ENCODE data around the gene TMEM233. TPM values are rescaled to one million over a fixed set of nuclear protein-coding genes. Genes with fewer than 3 reads are reported as not detected.

Gene TMEM233
- total RNA-seq, 4 donors from 2014 or later = 0.17 to 0.91 (median 0.46) TPM

DNA sequence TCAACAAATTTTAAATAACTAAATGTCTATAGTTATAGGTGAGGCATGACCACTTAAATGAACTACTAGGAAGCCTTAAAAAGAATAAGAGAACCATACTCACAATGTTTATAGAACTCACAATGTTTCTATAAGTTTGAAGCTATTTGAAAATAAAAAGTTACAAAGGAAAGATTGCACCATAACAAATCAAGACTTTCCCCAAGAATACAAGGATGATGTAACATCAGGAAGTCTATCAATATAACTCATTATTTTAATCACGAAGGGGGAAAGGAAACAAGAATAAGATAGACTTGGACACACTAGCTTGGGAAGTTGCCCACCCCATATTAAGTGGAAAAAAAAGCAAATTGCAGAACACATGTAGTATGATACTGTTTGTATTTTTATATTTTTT, 26.9 kb downstream of the TMEM233 start:
- Histone ChIP-seq H3K4me1 (no peaks in the 10 kb centered on the region), H3K36me3 (no peaks in the 10 kb centered on the region), H3K4me3 (no peak overlapping the region), H3K27ac (replicated peaks in 1 of 4) (no peak overlapping the region), H3K9me3 (no peaks in the 10 kb centered on the region), H3K27me3 (peaks cover 0 to 43% (median 0%) of the 10 kb centered on the region in 4 donors)
- DNase-seq (ENCODE audit: extremely low spot score) = no peak
- TF ChIP-seq, protein P1, sequence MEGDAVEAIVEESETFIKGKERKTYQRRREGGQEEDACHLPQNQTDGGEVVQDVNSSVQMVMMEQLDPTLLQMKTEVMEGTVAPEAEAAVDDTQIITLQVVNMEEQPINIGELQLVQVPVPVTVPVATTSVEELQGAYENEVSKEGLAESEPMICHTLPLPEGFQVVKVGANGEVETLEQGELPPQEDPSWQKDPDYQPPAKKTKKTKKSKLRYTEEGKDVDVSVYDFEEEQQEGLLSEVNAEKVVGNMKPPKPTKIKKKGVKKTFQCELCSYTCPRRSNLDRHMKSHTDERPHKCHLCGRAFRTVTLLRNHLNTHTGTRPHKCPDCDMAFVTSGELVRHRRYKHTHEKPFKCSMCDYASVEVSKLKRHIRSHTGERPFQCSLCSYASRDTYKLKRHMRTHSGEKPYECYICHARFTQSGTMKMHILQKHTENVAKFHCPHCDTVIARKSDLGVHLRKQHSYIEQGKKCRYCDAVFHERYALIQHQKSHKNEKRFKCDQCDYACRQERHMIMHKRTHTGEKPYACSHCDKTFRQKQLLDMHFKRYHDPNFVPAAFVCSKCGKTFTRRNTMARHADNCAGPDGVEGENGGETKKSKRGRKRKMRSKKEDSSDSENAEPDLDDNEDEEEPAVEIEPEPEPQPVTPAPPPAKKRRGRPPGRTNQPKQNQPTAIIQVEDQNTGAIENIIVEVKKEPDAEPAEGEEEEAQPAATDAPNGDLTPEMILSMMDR (IDR thresholded peaks at IDR 0.05) = no peak
- no peak for TF ChIP-seq EP300 (IDR thresholded peaks at IDR 0.05)
- no peak for TF ChIP-seq POLR2AphosphoS5 (IDR thresholded peaks at IDR 0.05)
- TF ChIP-seq POLR2A (IDR thresholded peaks at IDR 0.05; ENCODE audit: low read depth) = no peak
- intact Hi-C loops (cut with DNase I) = no loop called here
- 47% methylated on average over 1 of the region's 1 CpG for WGBS

DNA sequence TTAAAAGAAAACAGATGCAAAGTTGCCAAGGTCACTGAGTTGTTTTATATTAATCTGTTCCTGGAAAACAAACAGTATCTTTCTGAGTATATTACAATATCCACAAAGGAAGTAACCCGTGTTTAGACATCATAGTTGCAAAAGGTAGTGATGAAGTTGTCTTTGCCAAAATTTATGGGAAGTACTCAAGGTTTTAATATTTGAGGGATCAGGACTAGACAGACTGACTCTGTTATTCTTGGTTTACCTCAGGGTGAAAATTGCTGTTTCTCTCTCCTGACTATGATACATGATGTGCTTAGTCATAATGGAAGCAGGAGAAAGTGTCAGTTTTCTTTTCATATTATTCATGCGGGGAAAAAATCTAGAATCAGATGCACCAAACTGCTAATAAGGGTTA, 28.3 kb downstream of the TMEM233 start:
- TF ChIP-seq, protein P1 (IDR thresholded peaks at IDR 0.05) = no peak
- TF ChIP-seq POLR2A (IDR thresholded peaks at IDR 0.05; ENCODE audit: low read depth) = no peak
- no peak for TF ChIP-seq POLR2AphosphoS5 (IDR thresholded peaks at IDR 0.05)
- no peak for TF ChIP-seq EP300 (IDR thresholded peaks at IDR 0.05)
- DNase-seq (ENCODE audit: extremely low spot score) = no peak
- intact Hi-C loops (cut with DNase I) = no loop called here
- no peak overlapping the region for H3K27ac ChIP-seq (replicated peaks in 1 of 4)
- H3K9me3 ChIP-seq = no peaks in the 10 kb centered on the region
- H3K27me3 ChIP-seq = peaks cover 0 to 43% (median 0%) of the 10 kb centered on the region in 4 donors
- H3K4me1 ChIP-seq = no peaks in the 10 kb centered on the region
- no peak overlapping the region for H3K4me3 ChIP-seq
- H3K36me3 ChIP-seq = no peaks in the 10 kb centered on the region
- WGBS = 25% methylated on average over 2 of the region's 2 CpGs

DNA sequence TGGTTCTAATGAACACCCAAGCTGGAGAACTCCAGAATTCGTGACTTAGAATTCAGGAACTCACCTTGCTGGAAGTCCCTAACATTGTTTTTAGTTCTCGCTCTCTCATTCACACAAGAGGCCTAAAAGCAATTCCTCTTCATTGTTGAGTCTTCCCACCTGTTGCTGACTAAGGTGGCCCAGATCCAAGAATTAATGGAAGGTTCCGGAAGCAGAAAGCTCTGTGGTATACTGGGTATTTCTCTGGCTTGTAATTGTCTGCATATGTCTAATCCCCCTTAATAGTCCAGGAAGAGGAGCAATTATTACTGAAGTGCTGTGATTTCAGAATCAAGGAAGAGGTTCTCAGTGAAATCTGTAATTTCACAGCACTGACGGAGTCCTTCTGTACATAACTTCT, 31.4 kb downstream of the TMEM233 start:
- no peak for DNase-seq (ENCODE audit: extremely low spot score)
- H3K27me3 ChIP-seq = peaks cover 0 to 26% (median 0%) of the 10 kb centered on the region in 4 donors
- no peak overlapping the region for H3K4me3 ChIP-seq
- no peaks in the 10 kb centered on the region for H3K9me3 ChIP-seq
- no peak for TF ChIP-seq POLR2A (IDR thresholded peaks at IDR 0.05; ENCODE audit: low read depth)
- TF ChIP-seq, protein P1 (IDR thresholded peaks at IDR 0.05) = no peak
- TF ChIP-seq POLR2AphosphoS5 (IDR thresholded peaks at IDR 0.05) = no peak
- TF ChIP-seq EP300 (IDR thresholded peaks at IDR 0.05) = no peak
- no peak overlapping the region for H3K27ac ChIP-seq (replicated peaks in 1 of 4)
- no peaks in the 10 kb centered on the region for H3K36me3 ChIP-seq
- intact Hi-C loops (cut with DNase I) = no loop called here
- no peaks in the 10 kb centered on the region for H3K4me1 ChIP-seq
- 40% methylated on average over 4 of the region's 4 CpGs for WGBS

DNA sequence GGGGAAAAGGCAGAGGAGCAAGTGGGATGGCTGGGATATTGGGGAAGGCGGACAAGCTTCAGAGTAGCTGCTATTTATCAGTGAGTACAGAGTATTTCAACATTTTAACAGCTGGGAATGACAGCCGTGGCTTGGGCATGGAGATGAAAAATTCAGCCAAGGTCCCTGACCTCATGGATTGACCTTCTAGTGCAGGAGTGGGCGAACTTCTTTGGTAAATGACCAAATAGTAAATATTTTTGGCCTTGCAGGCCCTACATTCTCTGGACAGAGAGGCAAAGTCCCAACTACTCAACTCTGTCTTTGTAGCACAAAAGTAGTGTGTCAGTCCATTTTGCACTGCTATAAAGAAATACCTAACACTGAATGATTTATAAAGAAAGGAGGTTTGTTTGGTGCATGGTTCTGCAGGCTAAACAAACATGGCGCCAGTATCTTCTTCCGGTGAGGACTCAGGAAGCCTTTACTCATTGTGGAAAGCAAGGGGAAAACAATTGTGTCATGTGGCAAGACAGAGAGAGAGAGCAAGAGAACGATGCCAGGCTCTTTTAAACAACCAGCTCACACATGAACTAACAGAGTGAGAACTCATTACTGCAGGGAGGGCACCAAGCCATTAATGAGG, 33.6 kb downstream of the TMEM233 start:
- H3K9me3 ChIP-seq = no peaks in the 10 kb centered on the region
- DNase-seq (ENCODE audit: extremely low spot score) = no peak
- H3K4me1 ChIP-seq = no peaks in the 10 kb centered on the region
- intact Hi-C loops (cut with DNase I) = no loop called here
- no peak overlapping the region for H3K27ac ChIP-seq (replicated peaks in 1 of 4)
- TF ChIP-seq, protein P1 (IDR thresholded peaks at IDR 0.05) = no peak
- TF ChIP-seq POLR2A (IDR thresholded peaks at IDR 0.05; ENCODE audit: low read depth) (no peak), EP300 (IDR thresholded peaks at IDR 0.05) (no peak), POLR2AphosphoS5 (IDR thresholded peaks at IDR 0.05) (no peak)
- no peak overlapping the region for H3K4me3 ChIP-seq
- 78% methylated on average over 6 of the region's 6 CpGs for WGBS
- peaks cover 0 to 33% (median 0%) of the 10 kb centered on the region in 4 donors for H3K27me3 ChIP-seq
- H3K36me3 ChIP-seq = no peaks in the 10 kb centered on the region

DNA sequence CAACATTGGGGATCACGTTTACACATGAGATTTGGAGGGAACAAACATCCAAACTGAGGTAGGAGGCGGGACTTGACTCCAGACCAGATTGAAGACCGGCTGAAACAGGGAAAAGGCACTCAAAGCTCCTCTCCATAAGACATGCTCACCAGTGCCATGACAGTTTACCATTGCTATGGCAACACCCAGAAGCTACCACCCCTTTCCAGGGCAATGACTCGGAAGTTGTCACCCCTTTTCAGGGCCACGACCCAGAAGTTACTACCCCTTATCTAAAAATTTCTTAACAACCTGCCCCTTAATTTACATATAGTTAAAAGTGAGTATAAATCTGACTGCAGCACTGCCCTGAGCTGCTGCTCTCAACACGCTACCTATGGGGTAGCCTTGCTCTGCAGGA, 34.1 kb downstream of the TMEM233 start:
- 83% methylated on average over 6 of the region's 6 CpGs for WGBS

More for the DNA sequence above, 34.1 kb downstream of the TMEM233 start:
- H3K27ac ChIP-seq (replicated peaks in 1 of 4) = no peak overlapping the region
- peaks cover 0 to 33% (median 0%) of the 10 kb centered on the region in 4 donors for H3K27me3 ChIP-seq
- H3K4me1 ChIP-seq = no peaks in the 10 kb centered on the region
- intact Hi-C loops (cut with DNase I) = no loop called here
- DNase-seq (ENCODE audit: extremely low spot score) = no peak
- H3K9me3 ChIP-seq = no peaks in the 10 kb centered on the region
- H3K4me3 ChIP-seq = no peak overlapping the region
- TF ChIP-seq, protein P1 (IDR thresholded peaks at IDR 0.05) = no peak
- TF ChIP-seq EP300 (IDR thresholded peaks at IDR 0.05) = no peak
- TF ChIP-seq POLR2AphosphoS5 (IDR thresholded peaks at IDR 0.05) = no peak
- TF ChIP-seq POLR2A (IDR thresholded peaks at IDR 0.05; ENCODE audit: low read depth) = no peak
- H3K36me3 ChIP-seq = no peaks in the 10 kb centered on the region
